Astrocyte (in vitro differentiated cells and primary cell): ENCODE results near the gene LRRC55.

Source experiments
- EZH2 ChIP-seq: IDR thresholded peaks from 2 replicates; pipeline ENCODE4 v1.6.1; 2012; ENCODE audit warnings: mild to moderate bottlenecking, low read length, inconsistent platforms; ENCODE audit not compliant: insufficient read depth
- TF ChIP-seq, protein P1 (sequence below): IDR thresholded peaks from 2 replicates; pipeline ENCODE4 v1.5.1; 2011; ENCODE audit warnings: low read depth, mild to moderate bottlenecking, inconsistent platforms, low read length, moderate library complexity; ENCODE audit not compliant: insufficient read depth

DNA sequence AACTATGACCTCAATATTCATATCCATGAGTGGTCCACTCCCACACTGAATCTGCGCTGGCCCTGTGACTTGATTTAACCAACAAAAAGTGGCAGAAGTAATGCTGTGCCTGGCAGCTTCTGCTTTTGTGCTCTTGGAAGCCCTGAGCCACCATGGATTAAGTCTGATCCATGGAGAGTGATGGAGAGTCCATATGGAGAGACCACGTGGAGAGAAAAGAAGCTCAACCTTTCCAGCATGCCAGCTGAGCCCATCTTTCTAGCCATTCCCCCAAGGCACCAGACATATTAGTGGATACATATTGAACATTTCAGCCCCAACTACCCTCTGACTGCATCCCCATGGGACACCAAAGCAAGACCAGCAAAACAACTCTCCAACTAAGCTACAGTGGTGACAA is 16.0 kb downstream of the LRRC55 start:
- TF ChIP-seq, protein P1, sequence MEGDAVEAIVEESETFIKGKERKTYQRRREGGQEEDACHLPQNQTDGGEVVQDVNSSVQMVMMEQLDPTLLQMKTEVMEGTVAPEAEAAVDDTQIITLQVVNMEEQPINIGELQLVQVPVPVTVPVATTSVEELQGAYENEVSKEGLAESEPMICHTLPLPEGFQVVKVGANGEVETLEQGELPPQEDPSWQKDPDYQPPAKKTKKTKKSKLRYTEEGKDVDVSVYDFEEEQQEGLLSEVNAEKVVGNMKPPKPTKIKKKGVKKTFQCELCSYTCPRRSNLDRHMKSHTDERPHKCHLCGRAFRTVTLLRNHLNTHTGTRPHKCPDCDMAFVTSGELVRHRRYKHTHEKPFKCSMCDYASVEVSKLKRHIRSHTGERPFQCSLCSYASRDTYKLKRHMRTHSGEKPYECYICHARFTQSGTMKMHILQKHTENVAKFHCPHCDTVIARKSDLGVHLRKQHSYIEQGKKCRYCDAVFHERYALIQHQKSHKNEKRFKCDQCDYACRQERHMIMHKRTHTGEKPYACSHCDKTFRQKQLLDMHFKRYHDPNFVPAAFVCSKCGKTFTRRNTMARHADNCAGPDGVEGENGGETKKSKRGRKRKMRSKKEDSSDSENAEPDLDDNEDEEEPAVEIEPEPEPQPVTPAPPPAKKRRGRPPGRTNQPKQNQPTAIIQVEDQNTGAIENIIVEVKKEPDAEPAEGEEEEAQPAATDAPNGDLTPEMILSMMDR: no peak
- no peak for TF ChIP-seq EZH2
